OCI-LY7 (cell line): ENCODE data around the gene COL8A2. TPM values are rescaled to one million over a fixed set of nuclear protein-coding genes. Genes with fewer than 3 reads are reported as not detected.

Experiments
- BruUV-seq: library from RNA; stranded (reverse); fragments of 400-500 nt; replicated peaks from 2 replicates; lab custom pipeline; 2021; lab: Mats Ljungman, UMichigan
- CTCF ChIA-PET: fragments of 300-600 bp; sonication (Branson Sonifier 250); formaldehyde crosslinking; loops from one replicate; lab custom pipeline; 2022; ENCODE audit warnings: antibody characterized with exemption; ENCODE audit not compliant: unreplicated experiment; lab: Charles Lee
- POLR2A ChIA-PET: fragments of 300-600 bp; sonication (Branson Sonifier 250); formaldehyde crosslinking; loops from one replicate; lab custom pipeline; 2022; ENCODE audit warnings: antibody characterized with exemption; lab: Charles Lee
- DNase-seq: peaks from one replicate; pipeline ENCODE4 v3.0.0-alpha.2; 2015; ENCODE audit warnings: low spot score
- H2AFZ ChIP-seq: fragments of 200-600 bp; sonication (generic), shearing (Covaris generic); 2 replicates; pipeline ENCODE4 v1.6.1; 2014; ENCODE audit warnings: mild to moderate bottlenecking, antibody characterized with exemption, low read length, moderate library complexity
- H3K27ac ChIP-seq: fragments of 200-600 bp; sonication (generic); 2 replicates; pipeline ENCODE4 v1.5.1; 2014; ENCODE audit warnings: mixed run types, low read depth, mild to moderate bottlenecking, moderate library complexity, low read length, inconsistent platforms; ENCODE audit not compliant: poor library complexity, severe bottlenecking
- H3K36me3 ChIP-seq: fragments of 200-600 bp; sonication (generic); 2 replicates; pipeline ENCODE4 v1.6.1; 2014; ENCODE audit warnings: mild to moderate bottlenecking, antibody characterized with exemption, low read length, moderate library complexity, mixed read lengths; ENCODE audit not compliant: insufficient read depth
- H3K4me1 ChIP-seq: fragments of 200-600 bp; sonication (generic); 2 replicates; pipeline ENCODE4 v1.5.1; 2014; ENCODE audit warnings: mild to moderate bottlenecking, low read length; ENCODE audit not compliant: insufficient read depth, poor library complexity, severe bottlenecking
- H3K4me2 ChIP-seq: fragments of 200-600 bp; sonication (generic); 2 replicates; pipeline ENCODE4 v1.6.1; 2014; ENCODE audit warnings: mild to moderate bottlenecking, low read length
- H3K4me3 ChIP-seq: fragments of 200-600 bp; sonication (generic); 2 replicates; pipeline ENCODE4 v1.5.1; 2014; ENCODE audit warnings: mild to moderate bottlenecking, low read depth, low read length; ENCODE audit not compliant: poor library complexity, severe bottlenecking
- H3K79me2 ChIP-seq: fragments of 200-600 bp; sonication (generic); 2 replicates; pipeline ENCODE4 v1.6.1; 2016; ENCODE audit warnings: low read depth, mild to moderate bottlenecking, low read length, moderate library complexity, mixed read lengths; ENCODE audit not compliant: insufficient read depth
- H3K9me2 ChIP-seq: fragments of 200-600 bp; sonication (generic); 2 replicates; pipeline ENCODE4 v1.6.1; 2016; ENCODE audit warnings: mild to moderate bottlenecking, low read length, mixed read lengths; ENCODE audit not compliant: insufficient read depth
- H3K9me3 ChIP-seq: fragments of 200-600 bp; sonication (generic); 2 replicates; pipeline ENCODE4 v1.6.1; 2014; ENCODE audit warnings: mild to moderate bottlenecking, mixed run types, low read length, mixed read lengths
- H4K20me1 ChIP-seq: fragments of 200-600 bp; sonication (generic); 2 replicates; pipeline ENCODE4 v1.6.1; 2014; ENCODE audit warnings: mild to moderate bottlenecking, antibody characterized with exemption, low read length, moderate library complexity, mixed read lengths; ENCODE audit not compliant: insufficient read depth
- EZH2phosphoT487 ChIP-seq: fragments of 200-600 bp; sonication (generic); IDR thresholded peaks from 2 replicates; pipeline ENCODE4 v1.6.1; 2018; ENCODE audit warnings: low read depth, borderline replicate concordance, mild to moderate bottlenecking, mixed run types, antibody characterized with exemption, low read length, moderate library complexity, mixed read lengths
- intact Hi-C: fragments of 100-400 bp; cut with micrococcal nuclease; formaldehyde crosslinking; loops from one replicate; pipeline ENCODE4 v1.10.0; 2022; ENCODE audit not compliant: unreplicated experiment
- total RNA-seq, 2 experiments: library from RNA; depleted of rRNA in 1 of 2; stranded (reverse); fragments of >200 nt in 1 of 2; shearing (Covaris generic) in 1 of 2; gene quantifications; 2 replicates each; pipeline ENCODE4 v1.2.3, GENCODE V29; 2014 to 2022
- TF ChIP-seq, protein P1 (sequence below): fragments of 200-600 bp; sonication (generic); conservative IDR thresholded peaks from 2 replicates; pipeline ENCODE4 v1.5.1; 2014; ENCODE audit warnings: mild to moderate bottlenecking, antibody characterized with exemption, low read length, moderate library complexity, mixed read lengths

Gene COL8A2
- total RNA-seq, 2 experiments from 2014 or later: not detected

DNA sequence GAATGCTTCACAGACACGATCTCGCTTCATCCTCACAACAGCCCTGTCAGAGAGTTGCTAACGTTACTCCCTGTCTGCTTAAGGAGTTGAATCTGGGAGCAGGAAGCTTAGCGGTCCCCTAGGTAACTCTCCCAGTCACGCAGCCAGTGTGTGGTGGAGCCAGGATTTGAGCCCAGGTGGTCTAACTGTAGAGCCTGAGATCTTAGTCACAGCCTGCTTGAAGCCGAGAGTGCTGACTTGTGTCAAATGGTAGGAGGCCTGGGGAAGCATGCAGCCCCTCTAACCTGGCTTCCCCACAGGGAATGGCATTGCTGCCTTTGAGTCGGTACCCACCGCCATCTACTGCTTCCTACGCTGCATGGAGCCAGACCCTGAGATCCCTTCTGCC lies 32.2 kb downstream of the COL8A2 start:
- Histone ChIP-seq H3K9me3 (no peaks in the 10 kb centered on the region), H3K27ac (no peak overlapping the region), H3K4me1 (peaks cover 16% of the 10 kb centered on the region), H3K79me2 (peaks cover 18% of the 10 kb centered on the region), H3K36me3 (peaks cover 54% of the 10 kb centered on the region), H4K20me1 (peaks cover 6% of the 10 kb centered on the region; the same call in 1 of the 2 replicates), H2AFZ (no peak overlapping the region), H3K4me3 (no peak overlapping the region), H3K4me2 (no peak overlapping the region), H3K9me2 (no peaks in the 10 kb centered on the region)
- no peak for TF ChIP-seq EZH2phosphoT487
- TF ChIP-seq, protein P1, sequence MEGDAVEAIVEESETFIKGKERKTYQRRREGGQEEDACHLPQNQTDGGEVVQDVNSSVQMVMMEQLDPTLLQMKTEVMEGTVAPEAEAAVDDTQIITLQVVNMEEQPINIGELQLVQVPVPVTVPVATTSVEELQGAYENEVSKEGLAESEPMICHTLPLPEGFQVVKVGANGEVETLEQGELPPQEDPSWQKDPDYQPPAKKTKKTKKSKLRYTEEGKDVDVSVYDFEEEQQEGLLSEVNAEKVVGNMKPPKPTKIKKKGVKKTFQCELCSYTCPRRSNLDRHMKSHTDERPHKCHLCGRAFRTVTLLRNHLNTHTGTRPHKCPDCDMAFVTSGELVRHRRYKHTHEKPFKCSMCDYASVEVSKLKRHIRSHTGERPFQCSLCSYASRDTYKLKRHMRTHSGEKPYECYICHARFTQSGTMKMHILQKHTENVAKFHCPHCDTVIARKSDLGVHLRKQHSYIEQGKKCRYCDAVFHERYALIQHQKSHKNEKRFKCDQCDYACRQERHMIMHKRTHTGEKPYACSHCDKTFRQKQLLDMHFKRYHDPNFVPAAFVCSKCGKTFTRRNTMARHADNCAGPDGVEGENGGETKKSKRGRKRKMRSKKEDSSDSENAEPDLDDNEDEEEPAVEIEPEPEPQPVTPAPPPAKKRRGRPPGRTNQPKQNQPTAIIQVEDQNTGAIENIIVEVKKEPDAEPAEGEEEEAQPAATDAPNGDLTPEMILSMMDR: no peak
- POLR2A ChIA-PET: no interaction called here
- DNase-seq: no peak
- BruUV-seq: no TSS peak
- intact Hi-C loops: no loop called here
- CTCF ChIA-PET: no interaction called here

DNA sequence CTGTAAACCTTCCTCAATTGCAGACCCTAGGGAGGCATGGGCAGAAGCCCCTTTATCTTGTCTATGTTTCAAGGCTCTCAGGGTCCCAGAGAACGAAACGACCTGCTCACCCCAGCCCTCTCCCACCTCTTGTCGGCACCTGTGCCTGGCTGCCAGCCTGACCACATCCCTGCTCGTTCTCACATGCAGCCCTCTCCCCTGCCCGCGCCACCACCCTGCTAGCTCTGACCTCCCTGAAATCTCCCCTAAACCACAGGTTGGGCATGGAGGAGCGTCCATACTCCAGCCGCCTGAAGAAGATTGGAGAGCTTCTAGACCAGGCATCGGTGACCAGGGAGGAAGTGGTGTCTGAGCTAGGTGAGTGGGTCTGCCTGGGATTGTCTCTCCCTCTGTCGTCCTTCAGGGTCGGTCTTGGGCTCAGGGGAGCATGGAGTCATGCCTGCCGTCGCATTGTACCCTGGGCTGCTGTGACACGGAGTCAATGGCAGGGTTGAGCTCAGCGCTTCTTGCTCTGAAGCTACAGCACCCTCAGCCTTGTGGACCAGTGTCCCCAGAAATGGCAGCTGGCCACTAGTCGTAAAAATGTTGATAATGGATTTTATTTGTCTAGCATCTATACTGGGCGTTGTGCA lies 32.7 kb downstream of the COL8A2 start:
- intact Hi-C loops: no loop called here
- H3K79me2 ChIP-seq: peaks cover 18% of the 10 kb centered on the region
- DNase-seq: no peak
- CTCF ChIA-PET: no interaction called here
- no peak for TF ChIP-seq EZH2phosphoT487
- TF ChIP-seq, protein P1: no peak
- no peak overlapping the region for H3K4me2 ChIP-seq
- no peak overlapping the region for H3K4me3 ChIP-seq
- no peak overlapping the region for H2AFZ ChIP-seq
- H3K9me2 ChIP-seq: no peaks in the 10 kb centered on the region
- H3K36me3 ChIP-seq: peaks cover 54% of the 10 kb centered on the region
- no TSS peak for BruUV-seq
- H3K9me3 ChIP-seq: no peaks in the 10 kb centered on the region
- POLR2A ChIA-PET: no interaction called here
- peaks cover 6% of the 10 kb centered on the region; the same call in 1 of the 2 replicates for H4K20me1 ChIP-seq
- no peak overlapping the region for H3K27ac ChIP-seq
- peaks cover 16% of the 10 kb centered on the region for H3K4me1 ChIP-seq

DNA sequence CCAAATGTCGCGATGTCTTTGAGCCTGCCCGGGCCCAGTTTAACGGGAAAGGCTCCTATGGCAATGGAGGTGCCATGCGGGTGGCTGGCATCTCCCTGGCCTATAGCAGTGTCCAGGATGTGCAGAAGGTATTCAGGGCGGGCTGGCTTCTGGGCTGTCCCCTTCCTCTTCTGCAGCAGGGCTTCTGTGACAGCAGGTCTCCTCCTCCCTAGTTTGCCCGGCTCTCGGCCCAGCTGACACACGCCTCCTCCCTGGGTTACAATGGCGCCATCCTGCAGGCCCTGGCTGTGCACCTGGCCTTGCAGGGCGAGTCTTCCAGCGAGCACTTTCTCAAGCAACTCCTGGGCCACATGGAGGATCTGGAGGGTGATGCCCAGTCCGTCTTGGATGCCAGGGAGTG lies 33.3 kb downstream of the COL8A2 start:
- intact Hi-C loops: no loop called here
- H3K9me3 ChIP-seq: no peaks in the 10 kb centered on the region
- H3K4me3 ChIP-seq: no peak overlapping the region
- POLR2A ChIA-PET: no interaction called here
- no peaks in the 10 kb centered on the region for H3K9me2 ChIP-seq
- H4K20me1 ChIP-seq: peaks cover 6% of the 10 kb centered on the region; the same call in 1 of the 2 replicates
- H3K4me2 ChIP-seq: no peak overlapping the region
- H3K27ac ChIP-seq: no peak overlapping the region
- BruUV-seq: no TSS peak
- TF ChIP-seq EZH2phosphoT487: no peak
- TF ChIP-seq, protein P1: no peak
- CTCF ChIA-PET: no interaction called here
- H3K4me1 ChIP-seq: peaks cover 16% of the 10 kb centered on the region
- H2AFZ ChIP-seq: no peak overlapping the region
- H3K36me3 ChIP-seq: peaks cover 54% of the 10 kb centered on the region
- no peak for DNase-seq
- H3K79me2 ChIP-seq: peaks cover 18% of the 10 kb centered on the region
